HCT116 (cell line): ENCODE results near the gene TNC. TPM values are rescaled to one million over a fixed set of nuclear protein-coding genes. Genes with fewer than 3 reads are reported as not detected.

Experiments
- ATAC-seq: fragments of 200-7000 bp; cut with Tn5 transposase; 2 replicates; pipeline ENCODE4 v1.9.1; 2020; ENCODE audit warnings: mild to moderate bottlenecking, moderate library complexity
- BruUV-seq: library from RNA; stranded (reverse); fragments of 400-500 nt; replicated peaks from 2 replicates; lab custom pipeline; 2021; lab: Mats Ljungman, UMichigan
- CTCF ChIA-PET: fragments of 300-600 bp; sonication (Branson Sonifier 250); formaldehyde crosslinking; loops from one replicate; lab custom pipeline; 2021; ENCODE audit warnings: antibody characterized with exemption; lab: Charles Lee
- POLR2A ChIA-PET: fragments of 300-600, 350-600 bp; sonication (Branson Sonifier 250); formaldehyde crosslinking; loops from one replicate; lab custom pipeline; 2021; ENCODE audit warnings: antibody characterized with exemption; lab: Charles Lee
- RAD21 ChIA-PET, 2 experiments: fragments of 300-600 bp; sonication (Branson Sonifier 250); formaldehyde crosslinking; loops; one replicate each; lab custom pipeline; 2023; ENCODE audit warnings: low total read pairs in 2 of 2; ENCODE audit not compliant: uncharacterized antibody in 2 of 2, unreplicated experiment in 2 of 2, low non-redundant PET in 1 of 2; lab: Charles Lee
- DNase-seq: peaks from one replicate; pipeline ENCODE4 v3.0.0-alpha.2; 2010; ENCODE audit warnings: low read depth, low spot score
- H2AFZ ChIP-seq: fragments of 200-600 bp; shearing (Covaris generic), sonication (generic); 2 replicates; pipeline ENCODE4 v1.6.1; 2017; ENCODE audit warnings: low read depth, mixed run types, mixed read lengths, antibody characterized with exemption, low read length; ENCODE audit not compliant: poor library complexity, severe bottlenecking
- H3K27ac ChIP-seq: 2 replicates; pipeline ENCODE4 v1.5.1; 2012; ENCODE audit warnings: low read depth, low read length
- H3K27me3 ChIP-seq: fragments of 200-600 bp; sonication (generic); 2 replicates; pipeline ENCODE4 v1.6.1; 2016; ENCODE audit warnings: mixed run types, low read length, mixed read lengths; ENCODE audit not compliant: insufficient read depth
- H3K36me3 ChIP-seq, 2 experiments: fragments of 200-500 bp in 1 of 2; fragments of 200-600 bp in 1 of 2; sonication (Bioruptor generic) in 1 of 2; sonication (generic) in 1 of 2; 2 replicates each; pipeline versions ENCODE4 v1.5.1 to v1.6.1; 2014 to 2016; ENCODE audit warnings: low read length in 2 of 2, inconsistent platforms in 1 of 2, mixed read lengths in 1 of 2, mixed run types in 1 of 2; ENCODE audit not compliant: insufficient read depth in 2 of 2, control insufficient read depth in 1 of 2
- H3K4me1 ChIP-seq, 2 experiments: fragments of 200-600 bp in 1 of 2; sonication (generic) in 1 of 2; 2 replicates each; pipeline versions ENCODE4 v1.5.1 to v1.6.1; 2012 to 2017; ENCODE audit warnings: low read length in 2 of 2, inconsistent platforms in 1 of 2, mild to moderate bottlenecking in 1 of 2, mixed read lengths in 1 of 2, mixed run types in 1 of 2, moderate library complexity in 1 of 2; ENCODE audit not compliant: insufficient read depth in 2 of 2, control insufficient read depth in 1 of 2
- H3K4me2 ChIP-seq: fragments of 200-600 bp; sonication (generic); 2 replicates; pipeline ENCODE4 v1.6.1; 2017; ENCODE audit warnings: mixed run types, low read length, mixed read lengths
- H3K4me3 ChIP-seq, 2 experiments: fragments of 200-600 bp in 1 of 2; sonication (generic) in 1 of 2; replicated peaks in 1 of 2; 2 replicates each; pipeline ENCODE4 v1.5.1; 2011 to 2016; ENCODE audit warnings: low read length in 2 of 2, control low read depth in 1 of 2, low read depth in 1 of 2, mild to moderate bottlenecking in 1 of 2, mixed read lengths in 1 of 2, mixed run types in 1 of 2
- H3K79me2 ChIP-seq: fragments of 200-600 bp; sonication (generic); 2 replicates; pipeline ENCODE4 v1.6.1; 2017; ENCODE audit warnings: mild to moderate bottlenecking, mixed run types, low read length, moderate library complexity, mixed read lengths; ENCODE audit not compliant: insufficient read depth
- H3K9ac ChIP-seq: fragments of 200-600 bp; sonication (generic); 2 replicates; pipeline ENCODE4 v1.6.1; 2016; ENCODE audit warnings: low read length, mixed read lengths
- H3K9me2 ChIP-seq: fragments of 200-600 bp; sonication (generic), shearing (Covaris generic); 2 replicates; pipeline ENCODE4 v1.6.1; 2017; ENCODE audit warnings: mixed run types, mild to moderate bottlenecking, moderate library complexity; ENCODE audit not compliant: insufficient read depth
- H3K9me3 ChIP-seq, 2 experiments: fragments of 200-500 bp in 1 of 2; fragments of 200-600 bp in 1 of 2; sonication (Bioruptor generic) in 1 of 2; sonication (generic) in 1 of 2; 2 replicates each; pipeline ENCODE4 v1.6.1; 2014 to 2017; ENCODE audit warnings: low read length in 2 of 2, mixed read lengths in 2 of 2, inconsistent platforms in 1 of 2, low read depth in 1 of 2, mild to moderate bottlenecking in 1 of 2, mixed run types in 1 of 2, moderate library complexity in 1 of 2; ENCODE audit not compliant: control insufficient read depth in 1 of 2, insufficient read depth in 1 of 2
- H4K20me1 ChIP-seq: fragments of 200-600 bp; sonication (generic), shearing (Covaris generic); 2 replicates; pipeline ENCODE4 v1.6.1; 2017; ENCODE audit warnings: mixed run types, mild to moderate bottlenecking, moderate library complexity; ENCODE audit not compliant: insufficient read depth
- CEBPB ChIP-seq: IDR thresholded peaks from 2 replicates; pipeline ENCODE4 v1.6.1; 2012; ENCODE audit warnings: low read depth
- EGR1 ChIP-seq: IDR thresholded peaks from 2 replicates; pipeline ENCODE4 v1.6.1; 2012; ENCODE audit warnings: low read depth
- EZH2 ChIP-seq: fragments of 200-600 bp; sonication (generic); IDR thresholded peaks from 2 replicates; pipeline ENCODE4 v1.6.1; 2017; ENCODE audit warnings: antibody characterized with exemption, mixed run types
- FOSL1 ChIP-seq: IDR thresholded peaks from 2 replicates; pipeline ENCODE4 v1.6.1; 2012; ENCODE audit warnings: low read depth
- JUND ChIP-seq: IDR thresholded peaks from 2 replicates; pipeline ENCODE4 v1.6.1; 2012
- POLR2A ChIP-seq: IDR thresholded peaks from 2 replicates; pipeline ENCODE4 v1.7.0; 2011; ENCODE audit warnings: borderline replicate concordance; ENCODE audit not compliant: insufficient read depth, insufficient read length; ENCODE audit errors: extremely low read depth
- POLR2AphosphoS5 ChIP-seq: IDR thresholded peaks from 2 replicates; pipeline ENCODE4 v1.6.1; 2011; ENCODE audit warnings: mild to moderate bottlenecking, low read depth, low read length, moderate library complexity
- RAD21 ChIP-seq: IDR thresholded peaks from 2 replicates; pipeline ENCODE4 v1.6.1; 2012; ENCODE audit warnings: low read depth, mild to moderate bottlenecking
- SIN3A ChIP-seq: IDR thresholded peaks from 2 replicates; pipeline ENCODE4 v1.6.1; 2012; ENCODE audit warnings: low read depth
- SP1 ChIP-seq: IDR thresholded peaks from 2 replicates; pipeline ENCODE4 v1.6.1; 2012; ENCODE audit warnings: low read depth
- SRF ChIP-seq: IDR thresholded peaks from 2 replicates; pipeline ENCODE4 v1.6.1; 2012; ENCODE audit warnings: low read depth
- TCF7L2 ChIP-seq: IDR thresholded peaks from 2 replicates; pipeline ENCODE4 v1.7.0; 2011; ENCODE audit warnings: borderline replicate concordance, inconsistent platforms; ENCODE audit not compliant: insufficient read depth, insufficient read length; ENCODE audit errors: extremely low read depth
- YY1 ChIP-seq: IDR thresholded peaks from 2 replicates; pipeline ENCODE4 v1.6.1; 2011; ENCODE audit warnings: low read length, low read depth, moderate library complexity, mild to moderate bottlenecking; ENCODE audit not compliant: insufficient replicate concordance; ENCODE audit errors: extremely low read depth
- ZFX ChIP-seq: fragments of 450-650 bp; IDR thresholded peaks from 2 replicates; pipeline ENCODE4 v1.6.1; 2017
- ZNF274 ChIP-seq: fragments of 200-500 bp; sonication (Bioruptor generic); IDR thresholded peaks from 2 replicates; pipeline ENCODE4 v1.6.1; 2014; ENCODE audit warnings: mild to moderate bottlenecking, low read depth, low read length, inconsistent platforms
- intact Hi-C: fragments of 100-400 bp; cut with micrococcal nuclease; formaldehyde crosslinking; loops from 2 replicates; pipeline ENCODE4 v1.10.0; 2022
- total RNA-seq: library from RNA; stranded (reverse); gene quantifications from one replicate; pipeline ENCODE4 v1.2.1, GENCODE V29; 2021; ENCODE audit not compliant: unreplicated experiment
- TF ChIP-seq, protein P1 (sequence below): IDR thresholded peaks from 2 replicates; pipeline ENCODE4 v1.6.1; 2012
- TF ChIP-seq, protein P2 (sequence below): IDR thresholded peaks from 2 replicates; pipeline ENCODE4 v1.6.1; 2012
- TF ChIP-seq, protein P3 (sequence below): IDR thresholded peaks from 2 replicates; pipeline ENCODE4 v1.6.1; 2012; ENCODE audit warnings: low read depth
- TF ChIP-seq, protein P4 (sequence below): IDR thresholded peaks from 2 replicates; pipeline ENCODE4 v1.6.1; 2011; ENCODE audit warnings: mild to moderate bottlenecking, low read length, moderate library complexity; ENCODE audit not compliant: insufficient replicate concordance; ENCODE audit errors: extremely low read depth
- TF ChIP-seq, protein P5 (sequence below), 3 experiments: fragments of 200-600 bp in 1 of 3; sonication (generic) in 1 of 3; IDR thresholded peaks in 2 of 3; conservative IDR thresholded peaks in 1 of 3; 2 replicates each; pipeline ENCODE4 v1.5.1; 2012 to 2017; ENCODE audit warnings: low read depth in 2 of 3, low read length in 2 of 3, antibody characterized with exemption in 1 of 3, borderline replicate concordance in 1 of 3, control low read depth in 1 of 3, mild to moderate bottlenecking in 1 of 3, mixed read lengths in 1 of 3, mixed run types in 1 of 3, moderate library complexity in 1 of 3; ENCODE audit not compliant: insufficient read depth in 1 of 3

The TNC gene
- total RNA-seq, 1 experiment from 2014 or later: 0.49 TPM

DNA sequence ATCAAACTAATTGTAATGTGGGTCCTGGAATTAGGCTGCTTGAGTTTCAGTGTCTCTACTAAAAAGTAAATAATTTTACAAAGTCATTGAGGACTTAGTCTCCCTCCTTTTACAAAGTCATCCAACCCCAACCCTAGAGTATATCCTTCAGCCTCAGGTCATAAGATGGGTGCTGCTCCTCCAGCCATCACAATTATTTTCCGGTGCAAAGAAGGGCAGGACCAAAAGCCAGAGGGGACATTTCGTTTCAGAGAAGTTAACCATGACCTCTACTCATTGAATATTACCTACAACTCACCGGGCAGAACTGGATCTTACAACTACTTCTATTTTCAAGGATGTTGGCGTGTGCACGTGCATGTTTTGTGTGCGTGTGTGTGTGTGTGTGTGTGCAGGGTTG is 127.1 kb downstream of the TNC start:
- Histone ChIP-seq H3K4me1 (no peaks in the 10 kb centered on the region), H3K36me3 (no peaks in the 10 kb centered on the region), H3K4me2 (no peak overlapping the region), H3K79me2 (no peaks in the 10 kb centered on the region), H3K27ac (no peak overlapping the region), H3K9ac (no peak overlapping the region), H2AFZ (no peak overlapping the region), H4K20me1 (no peaks in the 10 kb centered on the region), H3K4me3 (no peak overlapping the region), H3K9me3 (no peaks in the 10 kb centered on the region), H3K27me3 (peaks cover 36% of the 10 kb centered on the region), H3K9me2 (no peaks in the 10 kb centered on the region)
- ChIA-PET RAD21 (no interaction called here), POLR2A (no interaction called here), CTCF (no interaction called here)
- no peak for ATAC-seq
- BruUV-seq: no TSS peak
- intact Hi-C loops: no loop called here
- no peak for DNase-seq
- no peak for TF ChIP-seq ZNF274
- TF ChIP-seq FOSL1: no peak
- TF ChIP-seq POLR2A: no peak
- TF ChIP-seq, protein P1, sequence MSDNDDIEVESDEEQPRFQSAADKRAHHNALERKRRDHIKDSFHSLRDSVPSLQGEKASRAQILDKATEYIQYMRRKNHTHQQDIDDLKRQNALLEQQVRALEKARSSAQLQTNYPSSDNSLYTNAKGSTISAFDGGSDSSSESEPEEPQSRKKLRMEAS: no peak
- TF ChIP-seq ZFX: no peak
- TF ChIP-seq, protein P2, sequence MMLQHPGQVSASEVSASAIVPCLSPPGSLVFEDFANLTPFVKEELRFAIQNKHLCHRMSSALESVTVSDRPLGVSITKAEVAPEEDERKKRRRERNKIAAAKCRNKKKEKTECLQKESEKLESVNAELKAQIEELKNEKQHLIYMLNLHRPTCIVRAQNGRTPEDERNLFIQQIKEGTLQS: no peak
- TF ChIP-seq, protein P3, sequence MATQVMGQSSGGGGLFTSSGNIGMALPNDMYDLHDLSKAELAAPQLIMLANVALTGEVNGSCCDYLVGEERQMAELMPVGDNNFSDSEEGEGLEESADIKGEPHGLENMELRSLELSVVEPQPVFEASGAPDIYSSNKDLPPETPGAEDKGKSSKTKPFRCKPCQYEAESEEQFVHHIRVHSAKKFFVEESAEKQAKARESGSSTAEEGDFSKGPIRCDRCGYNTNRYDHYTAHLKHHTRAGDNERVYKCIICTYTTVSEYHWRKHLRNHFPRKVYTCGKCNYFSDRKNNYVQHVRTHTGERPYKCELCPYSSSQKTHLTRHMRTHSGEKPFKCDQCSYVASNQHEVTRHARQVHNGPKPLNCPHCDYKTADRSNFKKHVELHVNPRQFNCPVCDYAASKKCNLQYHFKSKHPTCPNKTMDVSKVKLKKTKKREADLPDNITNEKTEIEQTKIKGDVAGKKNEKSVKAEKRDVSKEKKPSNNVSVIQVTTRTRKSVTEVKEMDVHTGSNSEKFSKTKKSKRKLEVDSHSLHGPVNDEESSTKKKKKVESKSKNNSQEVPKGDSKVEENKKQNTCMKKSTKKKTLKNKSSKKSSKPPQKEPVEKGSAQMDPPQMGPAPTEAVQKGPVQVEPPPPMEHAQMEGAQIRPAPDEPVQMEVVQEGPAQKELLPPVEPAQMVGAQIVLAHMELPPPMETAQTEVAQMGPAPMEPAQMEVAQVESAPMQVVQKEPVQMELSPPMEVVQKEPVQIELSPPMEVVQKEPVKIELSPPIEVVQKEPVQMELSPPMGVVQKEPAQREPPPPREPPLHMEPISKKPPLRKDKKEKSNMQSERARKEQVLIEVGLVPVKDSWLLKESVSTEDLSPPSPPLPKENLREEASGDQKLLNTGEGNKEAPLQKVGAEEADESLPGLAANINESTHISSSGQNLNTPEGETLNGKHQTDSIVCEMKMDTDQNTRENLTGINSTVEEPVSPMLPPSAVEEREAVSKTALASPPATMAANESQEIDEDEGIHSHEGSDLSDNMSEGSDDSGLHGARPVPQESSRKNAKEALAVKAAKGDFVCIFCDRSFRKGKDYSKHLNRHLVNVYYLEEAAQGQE: no peak
- TF ChIP-seq, protein P4, sequence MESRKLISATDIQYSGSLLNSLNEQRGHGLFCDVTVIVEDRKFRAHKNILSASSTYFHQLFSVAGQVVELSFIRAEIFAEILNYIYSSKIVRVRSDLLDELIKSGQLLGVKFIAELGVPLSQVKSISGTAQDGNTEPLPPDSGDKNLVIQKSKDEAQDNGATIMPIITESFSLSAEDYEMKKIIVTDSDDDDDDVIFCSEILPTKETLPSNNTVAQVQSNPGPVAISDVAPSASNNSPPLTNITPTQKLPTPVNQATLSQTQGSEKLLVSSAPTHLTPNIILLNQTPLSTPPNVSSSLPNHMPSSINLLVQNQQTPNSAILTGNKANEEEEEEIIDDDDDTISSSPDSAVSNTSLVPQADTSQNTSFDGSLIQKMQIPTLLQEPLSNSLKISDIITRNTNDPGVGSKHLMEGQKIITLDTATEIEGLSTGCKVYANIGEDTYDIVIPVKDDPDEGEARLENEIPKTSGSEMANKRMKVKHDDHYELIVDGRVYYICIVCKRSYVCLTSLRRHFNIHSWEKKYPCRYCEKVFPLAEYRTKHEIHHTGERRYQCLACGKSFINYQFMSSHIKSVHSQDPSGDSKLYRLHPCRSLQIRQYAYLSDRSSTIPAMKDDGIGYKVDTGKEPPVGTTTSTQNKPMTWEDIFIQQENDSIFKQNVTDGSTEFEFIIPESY: no peak
- no peak for TF ChIP-seq YY1
- TF ChIP-seq, protein P5, sequence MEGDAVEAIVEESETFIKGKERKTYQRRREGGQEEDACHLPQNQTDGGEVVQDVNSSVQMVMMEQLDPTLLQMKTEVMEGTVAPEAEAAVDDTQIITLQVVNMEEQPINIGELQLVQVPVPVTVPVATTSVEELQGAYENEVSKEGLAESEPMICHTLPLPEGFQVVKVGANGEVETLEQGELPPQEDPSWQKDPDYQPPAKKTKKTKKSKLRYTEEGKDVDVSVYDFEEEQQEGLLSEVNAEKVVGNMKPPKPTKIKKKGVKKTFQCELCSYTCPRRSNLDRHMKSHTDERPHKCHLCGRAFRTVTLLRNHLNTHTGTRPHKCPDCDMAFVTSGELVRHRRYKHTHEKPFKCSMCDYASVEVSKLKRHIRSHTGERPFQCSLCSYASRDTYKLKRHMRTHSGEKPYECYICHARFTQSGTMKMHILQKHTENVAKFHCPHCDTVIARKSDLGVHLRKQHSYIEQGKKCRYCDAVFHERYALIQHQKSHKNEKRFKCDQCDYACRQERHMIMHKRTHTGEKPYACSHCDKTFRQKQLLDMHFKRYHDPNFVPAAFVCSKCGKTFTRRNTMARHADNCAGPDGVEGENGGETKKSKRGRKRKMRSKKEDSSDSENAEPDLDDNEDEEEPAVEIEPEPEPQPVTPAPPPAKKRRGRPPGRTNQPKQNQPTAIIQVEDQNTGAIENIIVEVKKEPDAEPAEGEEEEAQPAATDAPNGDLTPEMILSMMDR (IDR thresholded peaks at IDR 0.05 in 2 of 3, conservative IDR thresholded peaks at IDR 0.05 in 1 of 3; ENCODE audit: borderline replicate concordance in 1 of 3, insufficient read depth in 1 of 3, low read depth in 2 of 3, low read length in 2 of 3): no peak
- no peak for TF ChIP-seq EGR1
- no peak for TF ChIP-seq SIN3A
- TF ChIP-seq SP1: no peak
- no peak for TF ChIP-seq RAD21
- TF ChIP-seq POLR2AphosphoS5: no peak
- no peak for TF ChIP-seq JUND
- no peak for TF ChIP-seq SRF
- TF ChIP-seq TCF7L2: no peak
- no peak for TF ChIP-seq CEBPB
- TF ChIP-seq EZH2: no peak
